OCI-LY3 (cell line): ENCODE measurements around the gene KLHL15.

Source experiments
- EZH2phosphoT487 ChIP-seq: fragments of 200-600 bp; shearing (Covaris generic); IDR thresholded peaks from 2 replicates; pipeline ENCODE4 v1.6.1; 2018; ENCODE audit warnings: antibody characterized with exemption, mixed run types, low read depth
- TF ChIP-seq, protein P1 (sequence below): fragments of 200-600, 300-600 bp; sonication (generic); IDR thresholded peaks from 2 replicates; pipeline ENCODE4 v1.5.1; 2014; ENCODE audit warnings: antibody characterized with exemption, low read length, low read depth

DNA sequence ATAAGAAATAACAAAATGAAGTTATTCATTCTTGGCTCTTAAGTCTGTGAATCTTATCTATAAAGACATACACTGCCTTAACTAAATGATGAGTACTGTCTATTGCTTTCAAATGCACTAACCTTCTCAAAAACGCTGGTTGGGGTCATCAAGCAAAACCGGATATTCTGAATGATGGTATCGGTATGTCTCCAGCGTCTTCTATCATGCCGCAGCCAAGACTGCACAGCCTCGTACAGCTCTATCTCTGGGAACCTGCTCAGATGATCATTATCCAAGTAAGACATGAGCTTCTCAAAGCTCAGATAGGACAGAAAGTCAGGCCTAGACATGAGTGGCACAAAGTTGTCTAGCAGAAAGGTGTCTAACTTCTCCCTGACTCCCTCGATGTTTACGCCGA lies 21.1 kb downstream of the KLHL15 start:
- TF ChIP-seq, protein P1, sequence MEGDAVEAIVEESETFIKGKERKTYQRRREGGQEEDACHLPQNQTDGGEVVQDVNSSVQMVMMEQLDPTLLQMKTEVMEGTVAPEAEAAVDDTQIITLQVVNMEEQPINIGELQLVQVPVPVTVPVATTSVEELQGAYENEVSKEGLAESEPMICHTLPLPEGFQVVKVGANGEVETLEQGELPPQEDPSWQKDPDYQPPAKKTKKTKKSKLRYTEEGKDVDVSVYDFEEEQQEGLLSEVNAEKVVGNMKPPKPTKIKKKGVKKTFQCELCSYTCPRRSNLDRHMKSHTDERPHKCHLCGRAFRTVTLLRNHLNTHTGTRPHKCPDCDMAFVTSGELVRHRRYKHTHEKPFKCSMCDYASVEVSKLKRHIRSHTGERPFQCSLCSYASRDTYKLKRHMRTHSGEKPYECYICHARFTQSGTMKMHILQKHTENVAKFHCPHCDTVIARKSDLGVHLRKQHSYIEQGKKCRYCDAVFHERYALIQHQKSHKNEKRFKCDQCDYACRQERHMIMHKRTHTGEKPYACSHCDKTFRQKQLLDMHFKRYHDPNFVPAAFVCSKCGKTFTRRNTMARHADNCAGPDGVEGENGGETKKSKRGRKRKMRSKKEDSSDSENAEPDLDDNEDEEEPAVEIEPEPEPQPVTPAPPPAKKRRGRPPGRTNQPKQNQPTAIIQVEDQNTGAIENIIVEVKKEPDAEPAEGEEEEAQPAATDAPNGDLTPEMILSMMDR = no peak
- no peak for TF ChIP-seq EZH2phosphoT487
